ENCODE data around the gene NLE1. TPM values are rescaled to one million over a fixed set of nuclear protein-coding genes. Genes with fewer than 3 reads are reported as not detected.

NLE1 gene
- polyA plus RNA-seq, 3 donors, result 15.3 to 18.0 (median 16.5) TPM

DNA sequence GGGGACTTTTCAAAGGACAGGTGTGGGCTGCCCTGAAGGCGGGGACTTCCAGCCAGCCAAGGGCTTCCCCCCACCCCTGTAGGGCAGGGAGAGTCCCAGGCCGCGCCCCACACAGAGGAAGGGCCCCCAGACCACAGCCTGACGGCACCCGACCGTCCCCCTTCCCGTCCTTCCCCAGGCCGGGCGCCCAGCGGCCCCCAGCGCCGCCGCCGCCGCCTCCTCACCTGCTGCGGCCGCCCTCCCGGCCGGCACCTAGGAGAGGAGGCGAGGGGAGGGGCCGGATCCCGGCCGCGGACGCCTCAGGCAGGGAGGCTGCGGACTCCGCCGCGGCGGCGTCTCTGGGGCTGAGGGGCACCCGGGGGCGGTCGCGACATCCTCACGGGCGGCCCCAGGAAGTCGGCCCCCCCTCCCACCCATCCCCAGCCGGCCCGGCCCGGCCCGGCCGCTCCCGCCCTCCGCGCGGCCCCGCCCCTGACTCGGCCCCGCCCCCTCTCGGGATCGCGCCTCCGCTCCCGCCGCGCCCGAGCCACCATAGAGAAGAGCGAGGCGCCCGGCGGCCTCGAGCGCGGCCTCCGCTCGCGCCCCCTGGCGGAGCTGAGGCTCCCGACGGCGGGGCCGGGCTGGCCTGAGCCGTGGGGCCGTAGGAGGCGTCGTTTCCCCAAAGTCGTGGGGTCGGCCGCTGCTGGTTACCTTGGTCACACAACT is 53.1 kb downstream of the NLE1 start:
- DNase-seq (ENCODE audit: low read depth in 3 of 3, low spot score in 2 of 3), result peak in 2 of 3 donors; percentile 53 to 65

DNA sequence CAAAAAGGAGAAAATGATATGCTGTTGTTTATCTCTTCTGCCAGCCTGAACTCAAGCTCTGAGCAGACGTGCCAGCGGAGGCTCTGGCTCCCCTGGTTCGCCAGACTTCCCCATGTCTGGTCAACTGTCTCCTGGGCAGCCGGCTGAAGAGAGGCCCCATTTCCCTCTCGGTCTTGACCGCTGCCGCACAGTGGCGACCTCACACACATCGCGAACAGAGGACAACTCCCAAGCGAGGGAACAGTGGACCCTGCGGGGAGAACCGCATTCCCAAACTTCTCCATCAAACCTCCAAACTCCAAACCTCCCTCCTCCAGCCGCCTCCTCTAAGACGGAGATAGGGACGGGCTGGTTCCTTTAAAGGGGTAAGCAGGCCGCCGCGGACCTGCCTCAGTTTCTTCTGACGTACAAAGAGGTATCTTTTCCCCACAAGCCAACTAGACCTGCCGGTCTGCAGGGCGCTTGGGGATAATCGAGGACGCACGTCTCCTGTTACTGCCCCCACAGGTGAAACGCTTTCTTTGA is 53.7 kb downstream of the NLE1 start:
- peak in 1 of 3 donors; percentile 27 for DNase-seq (ENCODE audit: low read depth in 3 of 3, low spot score in 2 of 3)

DNA sequence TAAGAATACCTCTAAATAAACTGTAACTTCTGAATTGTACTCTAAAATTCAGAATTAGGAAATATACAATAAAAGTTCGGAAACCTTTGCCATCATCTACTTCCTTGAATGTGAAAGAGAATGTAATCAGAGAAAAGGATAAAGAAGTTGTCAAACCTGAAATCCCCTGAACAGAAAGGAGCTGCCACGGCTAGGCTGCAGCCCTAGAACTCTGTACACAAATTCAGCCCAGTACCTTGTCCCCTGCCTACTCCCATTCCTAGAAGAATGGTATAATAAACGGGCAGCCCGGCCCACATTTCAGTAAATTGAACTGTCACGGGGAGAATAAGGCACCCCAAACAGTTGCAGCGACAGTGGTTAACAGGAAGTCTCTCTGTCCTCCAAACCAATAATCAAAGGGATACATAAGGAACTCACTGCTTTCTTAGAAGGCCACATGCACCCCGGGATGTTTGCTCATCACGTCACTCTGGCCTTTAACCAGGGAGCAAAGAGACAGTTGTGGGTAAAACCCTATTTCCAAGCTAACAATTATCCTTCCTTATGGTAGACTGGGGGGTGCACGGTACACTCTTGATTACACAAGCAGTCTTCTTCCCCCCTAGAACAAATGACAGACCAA is 54.3 kb downstream of the NLE1 start:
- DNase-seq (ENCODE audit: low read depth in 3 of 3, low spot score in 2 of 3), result no peak

DNA sequence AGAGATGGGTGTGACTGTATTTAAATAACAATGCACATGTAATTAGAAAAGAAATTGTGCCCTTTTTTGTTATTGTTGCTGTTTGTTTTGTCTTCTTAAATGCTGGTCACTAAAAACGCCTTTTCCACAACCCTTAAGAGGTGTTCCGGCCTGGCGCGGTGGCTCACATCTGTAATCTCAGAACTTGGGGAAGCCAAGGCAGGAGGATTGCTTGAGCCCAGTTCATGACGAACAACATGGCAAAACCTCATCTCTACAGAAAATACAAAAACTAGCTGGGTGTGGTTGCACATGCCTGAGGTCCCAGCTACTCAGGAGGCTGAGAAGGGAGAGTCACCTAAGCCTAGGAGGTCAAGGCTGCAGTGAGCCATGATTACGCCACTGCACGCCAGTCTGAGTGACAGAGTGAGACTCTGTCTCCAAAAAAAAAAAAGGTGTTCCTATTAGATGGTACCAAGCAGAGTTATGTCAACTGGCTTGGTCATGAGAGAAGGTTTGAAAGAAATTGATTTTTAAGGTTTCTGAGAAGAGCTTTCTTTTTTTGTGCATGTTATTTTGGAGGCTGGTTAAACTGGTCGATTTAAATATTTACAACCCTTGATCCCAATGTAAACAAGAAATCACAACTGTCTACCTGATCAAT is 55.1 kb downstream of the NLE1 start:
- DNase-seq (ENCODE audit: low read depth in 3 of 3, low spot score in 2 of 3), result no peak

DNA sequence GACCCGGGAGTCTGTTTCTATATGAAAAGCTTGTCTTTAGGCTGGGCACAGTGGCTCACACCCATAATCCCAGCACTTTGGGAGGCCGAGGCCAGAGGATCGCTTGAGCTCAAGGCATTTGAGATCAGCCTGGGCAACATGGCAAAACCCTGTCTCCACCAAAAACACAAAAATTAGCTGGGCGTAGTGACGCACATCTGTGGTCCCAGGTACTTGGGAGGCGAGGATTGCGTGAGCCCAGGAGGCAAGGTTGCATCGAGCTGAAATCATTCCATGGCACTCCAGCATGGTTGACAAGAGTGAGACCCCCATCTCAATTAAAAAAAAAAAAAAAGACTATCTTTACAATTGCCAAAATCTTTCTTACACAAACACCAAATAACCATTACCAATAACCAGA is 55.9 kb downstream of the NLE1 start:
- no peak for DNase-seq (ENCODE audit: low read depth in 3 of 3, low spot score in 2 of 3)

DNA sequence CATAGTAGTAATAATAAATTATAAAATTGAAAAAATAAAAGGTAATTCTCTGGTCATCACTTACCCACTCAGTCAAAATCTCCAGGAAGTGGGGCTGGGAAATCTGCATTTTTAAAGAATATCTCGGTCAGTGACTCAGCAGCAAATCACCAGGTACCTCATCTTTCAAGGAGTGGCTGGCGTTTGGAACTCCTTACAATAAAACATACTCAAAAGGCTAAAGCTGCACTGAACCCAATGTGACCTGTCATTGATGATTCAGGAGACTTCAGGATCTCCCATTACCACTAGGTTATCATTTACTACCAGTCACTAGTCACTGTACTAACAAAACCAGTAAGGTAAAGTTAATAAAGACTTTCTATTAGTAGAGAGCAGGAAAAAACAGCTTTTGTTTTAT is 57.1 kb downstream of the NLE1 start:
- DNase-seq (ENCODE audit: low read depth in 3 of 3, low spot score in 2 of 3), result no peak

DNA sequence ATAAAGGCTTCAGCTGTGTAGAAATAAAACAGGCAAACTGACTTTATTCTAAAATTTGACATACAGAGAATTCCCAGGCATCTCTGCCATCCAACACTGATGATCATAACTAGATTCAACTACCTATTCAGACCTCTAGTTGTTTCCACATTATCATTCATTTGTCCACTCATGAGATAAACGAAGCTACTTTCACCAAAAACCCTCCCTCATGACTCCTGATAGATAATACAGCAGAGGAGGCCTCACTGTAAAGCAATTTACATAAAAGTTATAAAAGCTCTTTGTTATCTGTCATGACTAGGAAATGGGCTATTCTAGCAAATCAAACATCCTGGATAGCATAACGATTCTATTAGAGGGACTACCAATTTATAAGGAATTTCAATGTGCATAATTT is 59.0 kb downstream of the NLE1 start:
- DNase-seq (ENCODE audit: low read depth in 3 of 3, low spot score in 2 of 3), result no peak

DNA sequence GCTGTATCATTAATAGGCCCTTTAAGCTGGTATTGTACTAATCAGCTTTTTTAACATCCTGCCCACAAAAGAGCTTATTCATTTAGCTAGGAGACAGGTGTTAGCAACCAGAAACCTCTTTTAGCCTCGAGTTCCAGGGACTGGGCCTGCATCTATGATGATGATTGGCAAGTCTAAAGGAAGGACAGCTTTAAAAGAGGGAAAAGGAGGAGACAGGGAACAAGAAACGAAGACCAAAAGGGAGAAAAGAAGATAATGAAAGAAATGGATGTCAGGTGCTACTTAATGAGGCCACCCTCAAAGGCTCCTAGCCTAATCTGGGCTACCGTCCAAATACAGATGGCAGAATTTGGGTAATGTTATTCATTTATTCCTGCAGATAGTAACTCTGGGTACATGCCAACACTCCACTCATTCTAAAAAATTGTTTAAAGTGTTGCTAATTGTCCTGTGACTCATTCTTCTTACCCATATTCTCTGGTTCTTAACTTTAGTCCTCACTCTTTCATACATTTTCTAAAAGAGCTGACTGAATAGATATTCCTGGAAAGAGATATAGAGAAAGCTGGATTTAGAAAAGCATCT is 59.9 kb downstream of the NLE1 start:
- no peak for DNase-seq (ENCODE audit: low read depth in 3 of 3, low spot score in 2 of 3)

DNA sequence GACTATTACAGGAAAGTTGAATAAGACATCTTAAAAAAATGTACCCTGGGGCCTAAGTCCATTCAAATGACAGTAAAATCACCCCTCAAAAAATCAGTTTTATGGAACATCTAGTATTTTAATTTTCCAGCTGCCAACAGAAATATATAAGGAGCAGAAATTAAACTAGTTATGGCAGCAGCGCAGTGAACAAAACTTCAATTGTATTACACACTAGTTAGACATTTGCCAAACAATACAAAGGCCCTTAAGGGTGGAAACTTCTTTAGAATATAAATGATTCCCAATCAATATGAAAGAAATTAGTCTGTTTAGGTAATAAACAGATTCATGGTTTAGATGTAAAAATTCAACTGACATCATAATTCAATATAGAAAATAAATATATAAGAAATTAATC is 60.5 kb downstream of the NLE1 start:
- DNase-seq (ENCODE audit: low read depth in 3 of 3, low spot score in 2 of 3), result no peak

DNA sequence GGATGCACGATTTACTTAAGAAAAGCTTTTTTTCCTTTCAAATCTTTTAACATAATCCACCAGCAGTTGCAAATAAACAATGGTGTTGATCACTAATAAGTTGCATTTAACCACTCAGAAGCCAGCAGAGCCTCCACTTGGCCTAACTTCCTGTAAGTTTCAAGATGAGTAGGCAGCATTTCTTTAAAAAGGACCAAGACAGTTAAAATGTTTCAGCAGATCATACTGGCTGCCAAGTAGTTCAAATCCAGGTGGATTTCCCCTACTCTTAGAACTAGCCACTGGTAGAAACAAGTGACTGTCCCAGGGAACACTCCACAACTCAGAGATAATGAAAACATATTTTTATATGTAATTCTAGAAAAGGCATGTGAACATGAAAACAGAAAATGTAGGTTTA is 61.6 kb downstream of the NLE1 start:
- no peak for DNase-seq (ENCODE audit: low read depth in 3 of 3, low spot score in 2 of 3)

DNA sequence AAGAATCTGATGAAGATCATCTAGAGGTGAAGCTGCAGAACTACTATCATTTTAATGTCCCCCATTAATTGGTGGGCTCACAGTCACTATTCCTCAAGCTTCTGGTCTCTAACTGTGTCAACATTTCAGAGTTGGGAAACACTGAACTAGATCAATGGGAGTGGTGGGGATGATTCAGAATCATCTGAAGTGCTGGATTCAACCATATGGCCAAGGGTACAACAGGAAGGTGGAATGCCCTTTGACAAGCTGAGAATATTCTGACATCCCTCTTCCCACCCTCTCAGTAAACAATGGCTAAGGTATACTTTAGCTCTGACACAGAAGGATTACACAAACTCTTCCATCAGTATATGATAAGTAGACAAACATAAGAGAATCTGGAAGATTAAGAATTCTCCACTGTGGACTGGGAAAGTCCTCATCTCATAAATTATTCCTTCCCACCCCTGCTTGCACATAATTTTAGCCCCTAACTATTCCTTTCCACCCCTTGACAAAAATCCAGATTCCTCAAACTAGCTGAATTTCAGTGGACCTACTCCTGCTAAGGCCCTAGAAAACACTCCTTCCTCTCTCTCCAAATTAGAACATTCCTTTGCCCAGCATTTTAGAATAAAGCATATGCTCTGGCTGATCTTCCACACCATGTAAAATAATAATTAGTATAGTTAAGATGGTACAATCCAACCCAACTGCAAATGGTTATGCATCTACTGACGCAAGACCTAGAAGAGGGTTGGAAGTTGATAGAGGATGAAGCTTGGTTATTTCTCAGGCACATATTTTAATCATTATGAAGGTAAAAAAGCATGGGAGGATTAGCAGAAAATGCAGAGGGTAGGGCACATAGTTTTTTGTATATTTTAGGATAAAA is 62.3 kb downstream of the NLE1 start:
- no peak for DNase-seq (ENCODE audit: low read depth in 3 of 3, low spot score in 2 of 3)

Other genes with a start within 250 kb of the NLE1 start
- 1 to 10 TPM; 4.6 to 6.1 (median 5.2) TPM for gene CCT6B, start 180.8 kb downstream of the NLE1 start, polyA plus RNA-seq (ENCODE audit: insufficient read length in 3 of 3)
- 10 to 100 TPM; 27.0 to 30.7 (median 30.5) TPM for gene ZNF830, start 180.8 kb downstream of the NLE1 start, polyA plus RNA-seq (ENCODE audit: insufficient read length in 3 of 3)
- 10 to 100 TPM; 32.4 to 34.3 (median 33.2) TPM for gene LIG3, start 161.8 kb downstream of the NLE1 start, polyA plus RNA-seq (ENCODE audit: insufficient read length in 3 of 3)
- 10 to 100 TPM; 19.6 to 23.8 (median 23.8) TPM for gene RFFL, start 78.6 kb downstream of the NLE1 start, polyA plus RNA-seq (ENCODE audit: insufficient read length in 3 of 3)
- gene RAD51D, start 22.4 kb downstream of the NLE1 start, polyA plus RNA-seq (ENCODE audit: insufficient read length in 3 of 3), result 10 to 100 TPM; 11.7 to 12.6 (median 12.1) TPM
- gene FNDC8, start 20.7 kb downstream of the NLE1 start, polyA plus RNA-seq (ENCODE audit: insufficient read length in 3 of 3), result under 1 TPM in 2 of 3 donors, not detected in 1; 0.10 to 0.39 TPM
- gene UNC45B, start 5.5 kb upstream of the NLE1 start, polyA plus RNA-seq (ENCODE audit: insufficient read length in 3 of 3), result under 1 TPM; 0.21 to 0.27 (median 0.25) TPM
- gene SLC35G3, start 52.1 kb upstream of the NLE1 start, polyA plus RNA-seq (ENCODE audit: insufficient read length in 3 of 3), result not detected
- gene SLFN5, start 100.8 kb upstream of the NLE1 start, polyA plus RNA-seq (ENCODE audit: insufficient read length in 3 of 3), result 10 to 100 TPM; 14.0 to 18.6 (median 16.7) TPM
- 10 to 100 TPM; 10.5 to 11.8 (median 10.9) TPM for gene SLFN11, start 231.3 kb upstream of the NLE1 start, polyA plus RNA-seq (ENCODE audit: insufficient read length in 3 of 3)

All from right renal cortex interstitium (tissue), 3 donors.